HG03060 (cell line): ENCODE results near the gene MPRIP.

Experiments
- ATAC-seq: cut with Tn5 transposase; IDR thresholded peaks from one replicate; pipeline ENCODE4 v1.9.1; 2021; ENCODE audit warnings: low read depth, moderate number of reproducible peaks; ENCODE audit not compliant: unreplicated experiment

The MPRIP gene

DNA sequence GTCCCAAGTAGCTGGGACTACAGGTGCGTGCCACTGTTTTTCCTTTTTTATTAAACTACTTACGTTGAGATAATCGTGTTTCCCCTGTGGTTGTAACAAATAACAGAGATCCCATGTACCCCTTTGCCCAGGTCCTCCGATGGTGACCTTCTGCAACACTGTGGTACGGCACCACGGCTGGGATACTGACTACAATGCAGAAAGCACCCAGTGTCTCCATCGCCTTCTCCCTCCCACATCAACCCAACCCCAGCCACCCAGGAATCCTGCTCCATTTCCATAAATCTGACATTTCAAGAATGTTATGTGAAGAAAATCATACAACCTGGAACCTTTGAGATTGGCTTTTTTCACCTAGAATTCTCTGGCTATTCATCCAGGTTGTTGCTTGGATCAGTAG is 22.1 kb downstream of the MPRIP start:
- no peak for ATAC-seq

GRCh38 chr17:17066021-17066420 is 23.8 kb downstream of the MPRIP start:
- ATAC-seq = no peak

DNA sequence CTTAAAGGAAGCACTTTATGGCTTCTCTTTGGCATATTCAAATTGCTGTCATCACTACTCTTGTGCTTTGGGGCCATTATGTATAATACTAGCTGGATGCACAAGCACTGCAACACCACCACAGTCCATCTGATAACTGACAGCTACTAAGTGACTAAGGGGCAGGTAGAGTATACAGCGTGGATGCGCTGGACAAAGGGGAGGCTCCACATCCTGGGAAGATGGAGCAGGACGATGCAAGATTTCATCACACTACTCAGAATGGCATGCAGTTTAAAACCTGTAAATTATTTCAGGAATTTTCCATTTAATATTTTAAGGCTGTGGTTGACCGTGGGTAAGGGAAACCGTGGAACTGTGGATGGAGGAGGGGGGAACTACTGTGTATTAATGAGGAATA is 25.0 kb downstream of the MPRIP start:
- no peak for ATAC-seq

DNA sequence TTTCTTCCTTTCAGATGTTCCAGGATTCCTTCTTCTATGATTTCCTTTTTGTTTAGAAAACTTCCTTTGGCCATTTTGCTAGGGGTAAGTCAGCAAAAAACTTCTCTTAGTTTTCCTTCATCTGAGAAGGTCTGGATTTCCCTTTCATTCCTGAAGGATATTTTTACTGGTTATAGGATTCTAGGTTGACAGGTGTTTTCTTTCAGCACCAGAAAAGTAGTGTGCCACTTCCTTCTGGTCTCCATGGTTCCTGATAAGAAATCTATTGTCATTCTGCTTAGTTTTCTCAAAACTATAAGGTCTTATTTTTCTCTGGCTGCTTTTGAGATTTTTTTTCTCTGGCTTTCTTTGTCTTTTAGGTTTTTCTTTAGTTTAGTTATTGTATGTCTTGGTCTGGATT is 27.6 kb downstream of the MPRIP start:
- no peak for ATAC-seq

GRCh38 chr17:17070931-17071330 is 28.7 kb downstream of the MPRIP start:
- ATAC-seq = no peak

- ATAC-seq = no peak
Observed at GRCh38 chr17:17071531-17072360, 29.5 kb downstream of the MPRIP start.

DNA sequence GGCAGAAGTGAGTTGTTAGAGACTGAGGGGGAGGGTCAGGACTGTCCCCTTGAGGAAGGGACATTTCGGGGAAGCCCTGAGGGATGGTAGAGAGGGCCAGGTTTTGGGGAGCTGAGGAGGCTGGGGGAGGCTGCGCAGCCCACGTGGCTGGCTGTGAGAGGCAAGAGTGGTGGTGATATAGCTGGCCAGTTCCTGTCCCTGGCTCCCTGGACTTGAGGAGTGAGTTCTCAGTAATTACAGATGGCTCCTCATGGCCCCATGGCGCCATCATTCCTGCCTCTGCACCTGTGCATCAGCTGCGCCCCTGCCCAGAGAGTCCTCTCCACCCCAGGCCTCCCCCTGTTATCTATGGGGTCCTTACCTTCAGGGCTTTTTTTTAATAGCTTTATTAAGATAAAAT is 30.3 kb downstream of the MPRIP start:
- no peak for ATAC-seq

DNA sequence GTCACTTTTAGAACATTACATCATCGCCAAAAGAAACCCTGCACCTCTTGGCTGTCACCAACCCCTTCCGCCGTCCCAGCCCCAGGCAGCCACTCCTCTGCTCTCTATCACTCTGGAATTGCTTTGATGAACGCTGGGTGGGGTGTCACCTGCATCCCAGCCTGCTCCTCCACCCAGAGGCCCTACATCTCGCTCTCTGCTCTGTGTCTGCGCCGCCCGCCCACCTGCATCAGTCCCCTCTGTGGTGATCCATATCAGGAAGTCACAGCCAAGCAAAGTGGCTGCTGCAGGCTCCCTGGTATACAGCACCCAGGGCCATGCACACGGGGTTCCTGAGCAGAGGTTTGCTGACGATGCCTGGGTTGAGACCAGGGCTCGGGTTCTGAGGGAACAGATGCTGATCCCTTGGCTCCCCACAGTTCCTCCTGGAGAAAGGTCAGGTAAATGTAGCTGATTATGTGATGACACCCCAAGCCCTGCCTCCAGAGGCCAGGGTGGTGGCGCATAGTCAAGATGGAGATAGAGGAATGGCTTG is 30.8 kb downstream of the MPRIP start:
- no peak for ATAC-seq

DNA sequence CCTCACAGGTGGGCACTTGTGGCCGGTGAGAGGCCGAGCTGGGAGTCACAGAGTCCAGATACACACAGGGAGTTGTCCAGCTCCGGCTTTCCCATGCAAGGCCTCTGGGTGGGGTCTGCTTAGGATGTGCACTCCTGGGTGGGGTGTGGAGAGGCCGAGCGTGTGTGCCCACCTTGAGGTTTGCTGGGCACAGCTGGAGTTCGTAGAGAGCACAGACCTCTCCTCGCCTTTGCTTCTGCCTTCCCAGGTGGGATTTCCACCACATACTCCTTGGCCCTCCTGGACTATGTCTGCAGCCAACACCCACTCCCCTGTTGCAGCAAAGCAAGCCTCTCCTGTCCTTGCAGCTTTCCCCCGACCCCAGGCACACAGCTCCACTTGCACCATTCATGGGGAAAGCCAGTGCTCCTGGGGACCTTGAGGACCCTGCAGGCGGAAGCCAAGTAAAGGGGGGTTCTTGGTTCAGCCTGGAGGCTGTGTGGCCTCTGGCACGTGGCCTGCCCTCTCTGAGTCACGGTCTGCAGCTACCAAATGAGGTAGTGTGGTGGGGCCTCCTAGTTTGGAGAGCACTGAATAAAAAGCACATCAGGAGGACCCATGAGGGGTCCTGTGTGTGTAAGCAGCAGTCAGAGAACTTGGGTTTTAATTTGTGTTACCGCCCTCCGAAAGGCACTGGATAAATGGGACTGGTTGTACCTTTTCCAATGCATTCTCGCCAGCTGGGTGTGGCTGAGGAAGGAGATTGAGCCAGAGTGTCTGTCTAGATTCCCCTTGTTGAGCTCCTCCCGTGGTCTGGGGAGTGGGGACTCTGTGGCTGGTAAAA is 31.5 kb downstream of the MPRIP start:
- no peak for ATAC-seq

- ATAC-seq = no peak
Observed at GRCh38 chr17:17075125-17075781, 33.0 kb downstream of the MPRIP start.

GRCh38 chr17:17076066-17076465 is 33.8 kb downstream of the MPRIP start:
- ATAC-seq = no peak

GRCh38 chr17:17077101-17077500 is 34.8 kb downstream of the MPRIP start:
- no peak for ATAC-seq

- ATAC-seq = no peak
Observed at GRCh38 chr17:17077861-17078732, 35.8 kb downstream of the MPRIP start.

DNA sequence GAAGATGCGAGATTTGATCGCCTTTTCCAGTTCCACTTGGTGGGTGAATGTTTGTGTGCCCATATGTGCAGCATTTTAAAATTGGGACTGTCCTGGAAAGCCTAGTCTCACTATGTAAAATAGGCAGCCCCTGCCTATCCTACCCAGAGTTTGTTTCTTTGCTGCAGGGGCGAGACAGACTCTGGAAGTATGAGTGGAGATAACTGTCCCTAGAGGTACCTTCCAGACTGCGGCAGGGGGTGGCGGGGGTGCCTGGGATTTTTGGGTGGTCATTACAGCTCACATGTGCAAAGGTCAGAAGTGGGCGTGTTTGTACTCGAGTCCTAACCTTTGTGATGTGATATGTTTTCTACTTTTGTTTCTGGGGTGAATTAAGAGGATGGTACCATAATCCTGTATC is 36.6 kb downstream of the MPRIP start:
- no peak for ATAC-seq

DNA sequence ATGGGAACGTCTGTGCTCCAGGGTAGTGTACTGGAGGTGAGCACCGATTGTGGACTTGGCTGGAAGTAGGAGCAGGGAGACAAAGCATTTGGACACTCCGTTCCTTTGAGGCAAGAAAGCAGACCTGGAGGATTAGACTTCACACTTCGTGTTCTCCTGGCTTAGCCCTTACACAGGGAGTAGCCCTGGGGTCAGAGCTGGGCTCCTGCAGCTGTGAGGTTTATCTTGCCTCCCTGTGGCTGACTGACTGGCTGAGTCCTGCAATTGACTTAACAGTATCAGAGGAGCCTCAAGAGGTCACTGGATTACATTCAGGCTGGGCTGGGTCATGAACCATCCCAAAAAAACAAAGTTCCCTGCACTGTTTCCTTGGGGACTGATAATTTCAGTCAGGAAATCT is 37.1 kb downstream of the MPRIP start:
- no peak for ATAC-seq

GRCh38 chr17:17079761-17080160 is 37.5 kb downstream of the MPRIP start:
- no peak for ATAC-seq

DNA sequence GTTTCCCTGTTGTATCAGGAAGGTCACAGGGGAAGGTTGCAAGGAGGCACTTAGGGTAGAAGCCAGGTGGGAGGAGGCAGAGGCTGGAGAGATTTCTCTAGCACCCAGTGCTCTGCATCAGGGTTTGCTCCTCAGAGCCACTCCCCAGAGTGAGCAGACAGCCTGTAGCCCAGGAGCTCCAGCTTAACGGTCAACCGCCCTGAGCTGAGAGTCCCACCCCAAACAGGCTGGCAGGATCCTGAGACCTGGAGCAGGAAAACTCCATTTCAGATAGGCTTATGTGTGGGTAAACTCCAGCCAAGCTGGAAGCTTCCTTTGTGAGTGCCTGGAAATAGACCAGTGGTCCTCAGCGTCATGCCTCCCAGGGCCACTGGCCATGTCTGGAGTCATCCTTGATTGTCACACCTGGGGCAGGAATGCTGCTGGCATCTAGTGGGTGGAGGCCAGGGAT is 37.9 kb downstream of the MPRIP start:
- ATAC-seq = no peak

DNA sequence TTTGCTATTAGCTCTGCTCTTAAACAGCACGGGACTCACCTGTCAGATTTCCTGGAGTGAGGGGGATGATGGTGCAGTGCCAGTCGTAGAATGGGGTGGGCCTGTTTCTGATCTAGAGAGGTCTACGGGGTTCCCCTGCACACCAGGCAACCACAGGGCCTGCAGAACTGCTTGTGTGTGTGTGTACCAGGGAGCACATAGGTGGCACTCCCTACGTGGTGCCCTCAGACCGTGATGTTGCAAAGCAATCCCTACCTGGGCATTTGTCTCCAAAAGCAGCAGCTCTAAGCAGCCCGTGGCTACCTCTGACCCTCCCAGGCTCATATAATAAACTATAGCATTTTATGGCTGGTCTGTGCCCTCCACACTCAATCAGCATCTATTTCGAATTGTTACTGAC is 38.5 kb downstream of the MPRIP start:
- no peak for ATAC-seq

- ATAC-seq = no peak
Observed at GRCh38 chr17:17081304-17081940, 39.2 kb downstream of the MPRIP start.

DNA sequence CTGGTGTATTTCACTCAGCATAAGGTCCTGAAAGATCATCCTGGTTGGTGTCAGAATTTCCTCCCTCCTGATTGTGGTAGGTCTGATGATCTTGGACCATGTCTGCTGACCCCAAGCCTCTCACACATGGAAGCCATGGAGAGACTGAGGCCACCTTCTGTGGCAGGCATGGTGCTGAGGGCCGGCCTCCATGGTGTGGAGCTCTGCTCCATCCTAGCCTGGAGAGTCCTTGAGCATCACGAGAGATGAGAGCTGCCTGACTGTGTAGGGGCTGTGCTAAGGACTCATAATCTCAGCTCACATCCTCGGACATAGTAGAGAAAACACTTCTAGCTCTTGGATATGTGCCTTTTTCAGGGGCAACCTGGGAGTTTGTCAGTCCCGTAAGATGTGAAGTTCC is 40.6 kb downstream of the MPRIP start:
- ATAC-seq = no peak
